ENCODE measurements around the gene NSUN5.

- TF ChIP-seq CTCF (IDR thresholded peaks at IDR 0.05) (no peak), TCF7L2 (IDR thresholded peaks at IDR 0.05; ENCODE audit: low read depth, low read length) (no peak), POLR2AphosphoS5 (IDR thresholded peaks at IDR 0.05; ENCODE audit: low read depth, low read length) (no peak), REST (IDR thresholded peaks at IDR 0.05; ENCODE audit: insufficient read depth in 1 of 2, low read depth in 2 of 2, low read length in 1 of 2) (no peak)
These were observed 33.3 kb upstream of the NSUN5 start for GRCh38 chr7:73341877-73342276.
